HL-60 (cell line): ENCODE measurements around the gene SCGB1D1.

Experiments used
- DNase-seq, 2 experiments: peaks; one replicate each; pipeline ENCODE4 v3.0.0-alpha.2; 2010 to 2020; ENCODE audit warnings: low read depth in 1 of 2, low spot score in 1 of 2
- H3K27ac ChIP-seq: fragments of 250-450 bp; sonication (Bioruptor Pico); replicated peaks from 2 replicates; pipeline ENCODE4 v1.5.1; 2020; ENCODE audit warnings: mild to moderate bottlenecking, moderate library complexity
- H3K27me3 ChIP-seq: fragments of 250-450 bp; sonication (Bioruptor Pico); 2 replicates; pipeline ENCODE4 v1.5.1; 2021; ENCODE audit warnings: mild to moderate bottlenecking, moderate library complexity; ENCODE audit not compliant: insufficient read depth, poor library complexity, severe bottlenecking
- H3K4me3 ChIP-seq: replicated peaks from 2 replicates; pipeline ENCODE4 v1.5.1; 2011; ENCODE audit warnings: mild to moderate bottlenecking, control low read depth, low read length; ENCODE audit not compliant: insufficient read depth
- GABPA ChIP-seq: IDR thresholded peaks from 2 replicates; pipeline ENCODE4 v1.6.1; 2012; ENCODE audit warnings: low read depth
- POLR2AphosphoS5 ChIP-seq: IDR thresholded peaks from 2 replicates; pipeline ENCODE4 v1.6.1; 2012; ENCODE audit warnings: low read depth
- SPI1 ChIP-seq: IDR thresholded peaks from 2 replicates; pipeline ENCODE4 v1.6.1; 2012; ENCODE audit warnings: low read depth, mild to moderate bottlenecking, borderline replicate concordance
- TF ChIP-seq, protein P1 (sequence below): IDR thresholded peaks from one replicate; pipeline ENCODE4 v1.5.1; 2011; ENCODE audit warnings: low read length, control low read depth, inconsistent platforms; ENCODE audit not compliant: insufficient read depth
- TF ChIP-seq, protein P2 (sequence below): IDR thresholded peaks from 2 replicates; pipeline ENCODE4 v1.6.1; 2012; ENCODE audit warnings: low read depth; ENCODE audit not compliant: insufficient replicate concordance

SCGB1D1 gene

GRCh38 chr11:62208785-62209144 lies 18.7 kb downstream of the SCGB1D1 start:
- Histone ChIP-seq H3K27ac (no peak overlapping the region), H3K27me3 (peaks cover 2% of the 10 kb centered on the region), H3K4me3 (no peak overlapping the region)
- TF ChIP-seq POLR2AphosphoS5 (no peak), GABPA (no peak), SPI1 (no peak)
- TF ChIP-seq, protein P1, sequence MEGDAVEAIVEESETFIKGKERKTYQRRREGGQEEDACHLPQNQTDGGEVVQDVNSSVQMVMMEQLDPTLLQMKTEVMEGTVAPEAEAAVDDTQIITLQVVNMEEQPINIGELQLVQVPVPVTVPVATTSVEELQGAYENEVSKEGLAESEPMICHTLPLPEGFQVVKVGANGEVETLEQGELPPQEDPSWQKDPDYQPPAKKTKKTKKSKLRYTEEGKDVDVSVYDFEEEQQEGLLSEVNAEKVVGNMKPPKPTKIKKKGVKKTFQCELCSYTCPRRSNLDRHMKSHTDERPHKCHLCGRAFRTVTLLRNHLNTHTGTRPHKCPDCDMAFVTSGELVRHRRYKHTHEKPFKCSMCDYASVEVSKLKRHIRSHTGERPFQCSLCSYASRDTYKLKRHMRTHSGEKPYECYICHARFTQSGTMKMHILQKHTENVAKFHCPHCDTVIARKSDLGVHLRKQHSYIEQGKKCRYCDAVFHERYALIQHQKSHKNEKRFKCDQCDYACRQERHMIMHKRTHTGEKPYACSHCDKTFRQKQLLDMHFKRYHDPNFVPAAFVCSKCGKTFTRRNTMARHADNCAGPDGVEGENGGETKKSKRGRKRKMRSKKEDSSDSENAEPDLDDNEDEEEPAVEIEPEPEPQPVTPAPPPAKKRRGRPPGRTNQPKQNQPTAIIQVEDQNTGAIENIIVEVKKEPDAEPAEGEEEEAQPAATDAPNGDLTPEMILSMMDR = no peak
- TF ChIP-seq, protein P2, sequence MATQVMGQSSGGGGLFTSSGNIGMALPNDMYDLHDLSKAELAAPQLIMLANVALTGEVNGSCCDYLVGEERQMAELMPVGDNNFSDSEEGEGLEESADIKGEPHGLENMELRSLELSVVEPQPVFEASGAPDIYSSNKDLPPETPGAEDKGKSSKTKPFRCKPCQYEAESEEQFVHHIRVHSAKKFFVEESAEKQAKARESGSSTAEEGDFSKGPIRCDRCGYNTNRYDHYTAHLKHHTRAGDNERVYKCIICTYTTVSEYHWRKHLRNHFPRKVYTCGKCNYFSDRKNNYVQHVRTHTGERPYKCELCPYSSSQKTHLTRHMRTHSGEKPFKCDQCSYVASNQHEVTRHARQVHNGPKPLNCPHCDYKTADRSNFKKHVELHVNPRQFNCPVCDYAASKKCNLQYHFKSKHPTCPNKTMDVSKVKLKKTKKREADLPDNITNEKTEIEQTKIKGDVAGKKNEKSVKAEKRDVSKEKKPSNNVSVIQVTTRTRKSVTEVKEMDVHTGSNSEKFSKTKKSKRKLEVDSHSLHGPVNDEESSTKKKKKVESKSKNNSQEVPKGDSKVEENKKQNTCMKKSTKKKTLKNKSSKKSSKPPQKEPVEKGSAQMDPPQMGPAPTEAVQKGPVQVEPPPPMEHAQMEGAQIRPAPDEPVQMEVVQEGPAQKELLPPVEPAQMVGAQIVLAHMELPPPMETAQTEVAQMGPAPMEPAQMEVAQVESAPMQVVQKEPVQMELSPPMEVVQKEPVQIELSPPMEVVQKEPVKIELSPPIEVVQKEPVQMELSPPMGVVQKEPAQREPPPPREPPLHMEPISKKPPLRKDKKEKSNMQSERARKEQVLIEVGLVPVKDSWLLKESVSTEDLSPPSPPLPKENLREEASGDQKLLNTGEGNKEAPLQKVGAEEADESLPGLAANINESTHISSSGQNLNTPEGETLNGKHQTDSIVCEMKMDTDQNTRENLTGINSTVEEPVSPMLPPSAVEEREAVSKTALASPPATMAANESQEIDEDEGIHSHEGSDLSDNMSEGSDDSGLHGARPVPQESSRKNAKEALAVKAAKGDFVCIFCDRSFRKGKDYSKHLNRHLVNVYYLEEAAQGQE = no peak
- DNase-seq = no peak

DNA sequence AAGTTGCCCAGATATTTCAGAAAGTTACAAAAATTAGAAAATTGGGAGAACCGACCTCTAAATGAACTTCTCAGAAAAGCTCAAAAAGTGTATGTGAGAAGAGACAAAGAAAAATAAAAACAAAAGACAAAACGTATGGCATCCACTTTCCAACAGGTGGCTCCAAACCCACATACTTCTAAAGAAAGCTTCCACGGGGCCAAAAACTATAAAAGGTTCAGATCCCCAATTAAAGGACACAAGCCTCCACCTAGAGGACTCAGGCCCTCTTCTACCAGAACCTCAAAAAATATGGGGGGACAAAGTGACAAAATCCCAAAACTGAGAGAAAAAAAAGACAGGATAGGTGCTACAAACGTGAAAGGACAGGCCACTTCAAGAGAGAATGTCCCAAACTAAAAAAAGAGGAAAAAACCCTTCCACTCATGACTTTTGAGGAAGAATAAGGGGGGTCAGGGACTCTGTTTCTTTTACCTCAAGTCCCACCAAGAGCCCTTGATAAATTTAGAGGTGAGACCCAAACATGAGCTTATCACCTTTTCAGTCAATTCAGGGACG lies 27.3 kb downstream of the SCGB1D1 start:
- H3K27me3 ChIP-seq = peaks cover 5% of the 10 kb centered on the region
- H3K27ac ChIP-seq = no peak overlapping the region
- peak in 1 of 2 experiments; percentile 14 for DNase-seq
- TF ChIP-seq POLR2AphosphoS5 (no peak), GABPA (no peak), SPI1 (no peak)
- TF ChIP-seq, protein P1 = no peak
- TF ChIP-seq, protein P2 = no peak
- H3K4me3 ChIP-seq = no peak overlapping the region

DNA sequence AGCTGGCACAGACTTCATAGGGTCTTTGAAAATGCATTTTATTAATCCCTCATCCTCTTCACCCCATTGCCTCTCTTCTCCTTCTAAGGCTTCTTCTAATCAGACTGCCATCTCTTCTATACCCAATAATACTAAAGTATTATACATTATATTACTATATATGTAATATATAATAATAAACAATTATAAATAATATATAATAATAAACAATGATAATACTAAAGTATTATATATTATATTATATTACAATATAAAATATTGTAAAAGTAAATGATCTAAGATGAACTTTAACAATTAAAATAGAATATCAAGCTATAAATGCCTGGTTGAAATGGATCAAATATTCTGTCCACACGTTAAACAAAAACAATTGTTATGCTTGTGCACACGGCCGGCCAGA lies 31.5 kb downstream of the SCGB1D1 start:
- H3K27ac ChIP-seq = no peak overlapping the region
- H3K4me3 ChIP-seq = no peak overlapping the region
- no peak for DNase-seq
- H3K27me3 ChIP-seq = no peaks in the 10 kb centered on the region
- no peak for TF ChIP-seq GABPA
- TF ChIP-seq SPI1 = no peak
- TF ChIP-seq POLR2AphosphoS5 = no peak
- TF ChIP-seq, protein P2 = no peak
- TF ChIP-seq, protein P1 = no peak
